GM19372 (cell line): ENCODE data around the gene ATAT1.
A peak's percentile ranks its signal among the peaks of the same experiment; 100 is the strongest.
"Not testable (repeated sequence)": the region's sequence is repeated elsewhere in the genome, so short reads cannot be mapped to it uniquely, and the experiment has no call there.

Experiments used
- ATAC-seq: cut with Tn5 transposase; IDR thresholded peaks from one replicate; pipeline ENCODE4 v1.9.1; 2021; ENCODE audit warnings: mild to moderate bottlenecking, low read depth, moderate library complexity; ENCODE audit not compliant: unreplicated experiment

The ATAT1 gene

GRCh38 chr6:30646450-30647241, 20.0 kb downstream of the ATAT1 start, which contains the start of gene C6orf136:
TSS of gene C6orf136 (plus strand) at chr6:30647133. CDS start at chr6:30647232, 99 bp downstream.
- ATAC-seq, result peak; percentile 63

- peak; percentile 67 for ATAC-seq
Observed at GRCh38 chr6:30647242-30648116, 20.8 kb downstream of the ATAT1 start.

GRCh38 chr6:30651143-30651542, 24.5 kb downstream of the ATAT1 start:
- no peak for ATAC-seq

- ATAC-seq, result no peak
Observed at GRCh38 chr6:30654798-30655742, 28.4 kb downstream of the ATAT1 start.

- no peak for ATAC-seq
Observed at GRCh38 chr6:30655743-30656094, 29.0 kb downstream of the ATAT1 start.

GRCh38 chr6:30656513-30656912, 29.8 kb downstream of the ATAT1 start:
- no peak for ATAC-seq

GRCh38 chr6:30657454-30657853, 30.8 kb downstream of the ATAT1 start:
- ATAC-seq, result no peak

- ATAC-seq, result not testable (repeated sequence)
Observed at GRCh38 chr6:30657922-30658321, 31.2 kb downstream of the ATAT1 start.

- ATAC-seq, result no peak
Observed at GRCh38 chr6:30664994-30665767, 38.5 kb downstream of the ATAT1 start.

GRCh38 chr6:30666300-30666699, 39.6 kb downstream of the ATAT1 start:
- ATAC-seq, result not testable (repeated sequence)

- ATAC-seq, result no peak
Observed at GRCh38 chr6:30670760-30671527, 44.3 kb downstream of the ATAT1 start.

- ATAC-seq, result peak; percentile 78
Observed at GRCh38 chr6:30672445-30673253, 46.0 kb downstream of the ATAT1 start, which contains the start of gene DHX16. TSS of gene DHX16 (minus strand) at chr6:30673006. CDS start at chr6:30672841, 165 bp downstream.

- ATAC-seq, result no peak
Observed at GRCh38 chr6:30676660-30677285, 50.1 kb downstream of the ATAT1 start.

- no peak for ATAC-seq
Observed at GRCh38 chr6:30678964-30679726, 52.5 kb downstream of the ATAT1 start.

- ATAC-seq, result no peak
Observed at GRCh38 chr6:30679765-30680535, 53.3 kb downstream of the ATAT1 start.

GRCh38 chr6:30681766-30682142, 55.1 kb downstream of the ATAT1 start:
- ATAC-seq, result no peak
